SK-N-SH treated with all-trans-retinoic acid at 6 μM for 48 hours (cell line): ENCODE results near the gene MTUS2.

ENCODE experiments used
- ARNTL ChIP-seq: fragments of 450-650 bp; formaldehyde crosslinking; IDR thresholded peaks from 2 replicates; pipeline ENCODE4 v1.5.0; 2020; ENCODE audit warnings: low read depth, mild to moderate bottlenecking, moderate library complexity, borderline replicate concordance
- BACH2 ChIP-seq: fragments of 250-450 bp; sonication (Bioruptor Pico); IDR thresholded peaks from 2 replicates; pipeline ENCODE4 v1.9.0; 2021; ENCODE audit warnings: mild to moderate bottlenecking, borderline replicate concordance
- CREB5 ChIP-seq: fragments of 250-450 bp; sonication (Bioruptor Pico); IDR thresholded peaks from 2 replicates; pipeline ENCODE4 v1.5.1; 2020; ENCODE audit warnings: low read depth, mild to moderate bottlenecking, moderate library complexity
- CSRNP3 ChIP-seq: fragments of 250-450 bp; sonication (Bioruptor Pico); IDR thresholded peaks from 2 replicates; pipeline ENCODE4 v1.5.1; 2021; ENCODE audit warnings: mild to moderate bottlenecking, moderate library complexity
- OSR1 ChIP-seq: fragments of 250-450 bp; sonication (Bioruptor Pico); IDR thresholded peaks from 2 replicates; pipeline ENCODE4 v1.8.0; 2022; ENCODE audit warnings: moderate library complexity, mild to moderate bottlenecking, inconsistent platforms
- PATZ1 ChIP-seq: fragments of 250-450 bp; sonication (Bioruptor Pico); IDR thresholded peaks from 2 replicates; pipeline ENCODE4 v1.8.0; 2020; ENCODE audit warnings: mild to moderate bottlenecking, moderate library complexity, borderline replicate concordance
- RARB ChIP-seq: fragments of 250-450 bp; sonication (Bioruptor Pico); IDR thresholded peaks from 2 replicates; pipeline ENCODE4 v1.8.0; 2021; ENCODE audit warnings: mild to moderate bottlenecking, moderate library complexity
- SNAI2 ChIP-seq: fragments of 250-450 bp; sonication (Bioruptor Pico); IDR thresholded peaks from 2 replicates; pipeline ENCODE4 v1.5.0; 2020; ENCODE audit warnings: mild to moderate bottlenecking, moderate library complexity
- ZC3H10 ChIP-seq: fragments of 250-450 bp; sonication (Bioruptor Pico); IDR thresholded peaks from 2 replicates; pipeline ENCODE4 v1.5.1; 2021; ENCODE audit warnings: mild to moderate bottlenecking, moderate library complexity
- ZFP3 ChIP-seq: fragments of 250-450 bp; sonication (Bioruptor Pico); IDR thresholded peaks from 2 replicates; pipeline ENCODE4 v1.5.0; 2020; ENCODE audit warnings: mild to moderate bottlenecking, moderate library complexity
- ZFP30 ChIP-seq: fragments of 450-650 bp; formaldehyde crosslinking; IDR thresholded peaks from 2 replicates; pipeline ENCODE4 v1.5.0; 2022; ENCODE audit warnings: mild to moderate bottlenecking, moderate library complexity
- ZNF8 ChIP-seq: fragments of 450-650 bp; formaldehyde crosslinking; IDR thresholded peaks from 2 replicates; pipeline ENCODE4 v1.5.0; 2020; ENCODE audit warnings: mild to moderate bottlenecking, moderate library complexity

- TF ChIP-seq ZFP30 (CRISPR knock-in tag) (no peak), PATZ1 (CRISPR knock-in tag) (no peak), CREB5 (CRISPR knock-in tag) (no peak), OSR1 (CRISPR knock-in tag) (no peak), ZNF8 (no peak), BACH2 (CRISPR knock-in tag) (no peak), ARNTL (CRISPR knock-in tag) (no peak), ZFP3 (CRISPR knock-in tag) (no peak), ZC3H10 (CRISPR knock-in tag) (no peak), SNAI2 (CRISPR knock-in tag) (no peak), CSRNP3 (no peak), RARB (CRISPR knock-in tag) (no peak)
These were observed 39.6 kb downstream of the MTUS2 start for GRCh38 chr13:28859717-28860116.
